ENCODE measurements around the gene NOPCHAP1.

NOPCHAP1 gene

DNA sequence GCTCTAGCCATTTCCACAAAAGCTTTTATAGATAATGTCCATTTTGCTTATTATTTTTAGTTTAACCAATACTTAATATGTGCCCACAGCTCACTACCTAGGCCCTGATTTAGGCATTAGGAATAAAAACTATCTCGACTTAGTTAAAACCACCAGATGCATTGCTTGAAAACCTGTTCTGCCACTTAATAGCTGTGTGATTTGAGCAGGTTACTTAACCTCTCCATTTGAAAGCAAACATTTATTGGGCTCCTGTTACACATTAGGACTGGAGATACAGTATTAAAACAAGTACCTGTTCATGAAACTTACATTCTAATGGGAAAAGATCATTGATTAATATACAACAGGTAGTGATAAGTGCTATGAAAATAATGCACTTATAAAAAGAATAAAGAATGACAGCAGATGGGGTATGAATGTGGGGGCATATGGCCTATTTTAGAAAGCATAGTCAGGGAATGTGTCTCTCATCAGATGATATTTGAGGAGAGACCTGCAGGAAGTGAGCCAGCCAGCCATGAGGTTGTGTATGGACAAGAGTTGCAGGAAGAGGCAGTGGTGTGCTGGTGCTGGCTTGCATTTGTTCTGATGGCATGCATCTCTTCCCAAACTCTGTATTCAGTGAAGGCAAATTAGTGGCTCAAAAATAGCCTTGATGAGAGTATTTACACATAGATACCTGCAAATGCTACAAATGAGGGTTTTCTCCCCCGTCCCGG is 34.3 kb downstream of the NOPCHAP1 start:
- no peak overlapping the region for H3K4me3 ChIP-seq (ENCODE audit: low read length in 2 of 2)
- peaks cover 0 to 10% of the 10 kb centered on the region in 2 donors for H3K36me3 ChIP-seq (ENCODE audit: control insufficient read depth in 2 of 2, insufficient read depth in 2 of 2, low read length in 2 of 2)
- H3K4me1 ChIP-seq (ENCODE audit: control insufficient read depth, insufficient read depth, low read length): peaks cover 17% of the 10 kb centered on the region
- H3K27me3 ChIP-seq (ENCODE audit: control insufficient read depth in 1 of 2, insufficient read depth in 2 of 2, low read length in 2 of 2): no peaks in the 10 kb centered on the region
- H3K9me3 ChIP-seq (ENCODE audit: control insufficient read depth in 2 of 2, low read length in 2 of 2): no peaks in the 10 kb centered on the region
- H3K9ac ChIP-seq (ENCODE audit: low read length in 2 of 2): no peak overlapping the region
- H3K27ac ChIP-seq (ENCODE audit: low read length): no peak overlapping the region

DNA sequence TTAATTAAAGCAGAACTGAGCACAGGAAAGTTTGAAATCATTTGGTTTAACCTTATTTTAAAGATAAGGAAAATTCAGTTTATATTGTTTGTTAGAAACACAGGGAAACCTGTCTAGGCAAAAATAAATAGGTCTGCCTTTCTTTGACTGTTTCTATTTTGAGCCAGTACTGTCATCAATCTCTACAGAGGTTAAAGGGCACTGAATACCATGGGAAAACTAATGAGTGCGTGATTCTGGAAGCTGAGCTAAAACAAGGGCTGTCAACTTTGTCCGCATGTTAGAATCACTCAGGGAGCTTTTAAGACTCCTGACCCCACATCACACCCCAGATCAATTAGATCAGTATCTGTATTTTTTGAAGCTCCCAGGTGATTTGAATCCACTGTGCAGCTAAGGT is 38.8 kb downstream of the NOPCHAP1 start:
- Histone ChIP-seq H3K27me3 (ENCODE audit: control insufficient read depth in 1 of 2, insufficient read depth in 2 of 2, low read length in 2 of 2) (no peaks in the 10 kb centered on the region), H3K4me3 (ENCODE audit: low read length in 2 of 2) (no peak overlapping the region), H3K9me3 (ENCODE audit: control insufficient read depth in 2 of 2, low read length in 2 of 2) (no peaks in the 10 kb centered on the region), H3K36me3 (ENCODE audit: control insufficient read depth in 2 of 2, insufficient read depth in 2 of 2, low read length in 2 of 2) (no peaks in the 10 kb centered on the region), H3K4me1 (ENCODE audit: control insufficient read depth, insufficient read depth, low read length) (peaks cover 23% of the 10 kb centered on the region), H3K9ac (ENCODE audit: low read length in 2 of 2) (no peak overlapping the region), H3K27ac (ENCODE audit: low read length) (peak overlapping the region; percentile 71)

DNA sequence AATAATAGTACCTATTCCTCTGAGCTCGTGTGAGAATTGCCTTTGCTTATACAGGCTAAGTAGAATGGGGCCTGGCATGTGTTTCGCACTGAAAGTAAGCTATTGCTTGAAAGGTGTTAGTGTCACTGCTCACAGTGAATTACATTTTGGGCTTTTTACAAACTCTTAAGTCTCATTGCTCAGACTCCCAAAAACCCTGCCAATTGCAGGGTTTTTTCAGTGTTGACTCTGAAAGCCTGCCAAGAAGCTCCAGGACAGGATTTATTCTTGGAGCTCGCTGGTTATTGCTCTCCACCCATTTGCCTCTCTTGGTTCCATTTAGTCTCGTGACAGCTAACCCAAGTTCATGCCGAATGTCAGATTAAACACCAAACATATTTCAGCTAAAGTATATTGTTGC is 39.8 kb downstream of the NOPCHAP1 start:
- H3K4me3 ChIP-seq (ENCODE audit: low read length in 2 of 2): no peak overlapping the region
- H3K27me3 ChIP-seq (ENCODE audit: control insufficient read depth in 1 of 2, insufficient read depth in 2 of 2, low read length in 2 of 2): no peaks in the 10 kb centered on the region
- no peaks in the 10 kb centered on the region for H3K9me3 ChIP-seq (ENCODE audit: control insufficient read depth in 2 of 2, low read length in 2 of 2)
- H3K9ac ChIP-seq (ENCODE audit: low read length in 2 of 2): no peak overlapping the region
- peak overlapping the region; percentile 71 for H3K27ac ChIP-seq (ENCODE audit: low read length)
- H3K36me3 ChIP-seq (ENCODE audit: control insufficient read depth in 2 of 2, insufficient read depth in 2 of 2, low read length in 2 of 2): no peaks in the 10 kb centered on the region
- peaks cover 23% of the 10 kb centered on the region for H3K4me1 ChIP-seq (ENCODE audit: control insufficient read depth, insufficient read depth, low read length)

DNA sequence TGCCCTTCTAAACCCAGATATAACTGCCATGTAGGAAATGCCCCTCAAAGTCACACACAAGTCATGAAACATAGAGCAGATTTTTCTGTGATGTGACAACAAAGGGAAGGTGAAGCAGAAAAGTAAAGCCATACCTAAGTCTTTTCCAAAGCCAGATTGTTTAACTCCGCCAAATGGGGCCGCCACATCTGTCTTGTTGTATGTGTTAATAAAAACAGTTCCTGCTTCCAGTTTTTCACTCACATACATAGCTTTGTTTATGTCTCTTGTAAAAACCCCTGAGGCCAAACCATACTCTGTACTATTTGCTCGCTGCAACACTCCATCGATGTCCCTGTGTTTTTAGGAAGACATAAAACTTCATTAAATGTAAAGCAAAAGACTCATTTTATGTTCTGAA is 40.3 kb downstream of the NOPCHAP1 start:
- peak overlapping the region in 1 of 2 donors; percentile 9 for H3K4me3 ChIP-seq (ENCODE audit: low read length in 2 of 2)
- H3K4me1 ChIP-seq (ENCODE audit: control insufficient read depth, insufficient read depth, low read length): peaks cover 23% of the 10 kb centered on the region
- no peaks in the 10 kb centered on the region for H3K27me3 ChIP-seq (ENCODE audit: control insufficient read depth in 1 of 2, insufficient read depth in 2 of 2, low read length in 2 of 2)
- H3K27ac ChIP-seq (ENCODE audit: low read length): peak overlapping the region; percentile 13
- H3K9ac ChIP-seq (ENCODE audit: low read length in 2 of 2): peak overlapping the region in 1 of 2 donors; percentile 22
- no peaks in the 10 kb centered on the region for H3K36me3 ChIP-seq (ENCODE audit: control insufficient read depth in 2 of 2, insufficient read depth in 2 of 2, low read length in 2 of 2)
- no peaks in the 10 kb centered on the region for H3K9me3 ChIP-seq (ENCODE audit: control insufficient read depth in 2 of 2, low read length in 2 of 2)

DNA sequence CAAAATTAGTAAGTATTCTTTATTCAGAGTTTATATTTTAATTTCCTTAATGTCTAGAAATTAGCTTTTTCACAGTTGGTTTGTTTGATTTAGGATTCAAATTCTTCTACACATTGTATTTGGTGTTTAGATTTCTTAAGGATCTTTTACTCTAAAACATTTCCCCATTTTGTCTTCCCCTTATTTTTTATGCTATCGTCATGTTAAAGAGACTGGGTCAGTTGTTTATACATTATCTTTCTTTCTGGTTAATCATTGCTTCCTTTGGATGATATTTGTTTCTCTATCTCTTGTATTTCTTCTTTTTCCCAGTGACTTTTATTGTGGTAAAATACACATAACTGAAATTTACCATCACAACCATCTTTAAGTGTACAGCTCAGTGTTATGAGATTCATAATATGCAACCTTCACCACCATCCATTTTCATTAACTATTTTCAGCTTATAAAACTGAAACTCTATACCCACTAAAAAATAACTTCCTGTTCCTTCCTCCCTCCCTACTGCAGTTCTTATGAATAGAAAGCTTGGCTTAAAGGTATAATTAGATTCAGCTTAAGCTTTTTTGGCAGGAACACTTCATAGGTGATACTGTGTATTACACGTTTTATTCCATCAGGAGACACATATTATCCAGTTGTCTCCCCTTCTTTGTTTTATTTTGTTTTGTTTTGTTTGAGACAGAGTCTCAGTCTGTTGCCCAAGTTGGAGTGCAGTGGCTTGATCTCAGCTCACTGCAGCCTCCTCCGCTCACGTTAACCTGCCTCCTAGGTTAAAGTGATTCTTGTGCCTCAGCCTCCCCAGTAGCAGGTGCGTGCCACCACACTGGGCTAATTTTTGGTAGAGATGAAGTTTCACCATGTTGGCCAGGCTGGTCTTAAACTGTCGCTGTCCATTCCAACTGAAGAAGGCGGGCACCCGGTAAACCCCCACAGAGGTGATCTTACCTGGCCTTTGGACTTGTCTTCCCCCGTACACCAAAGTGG is 45.0 kb downstream of the NOPCHAP1 start:
- H3K4me1 ChIP-seq (ENCODE audit: control insufficient read depth, insufficient read depth, low read length): peaks cover 3% of the 10 kb centered on the region
- H3K9ac ChIP-seq (ENCODE audit: low read length in 2 of 2): no peak overlapping the region
- no peak overlapping the region for H3K4me3 ChIP-seq (ENCODE audit: low read length in 2 of 2)
- H3K9me3 ChIP-seq (ENCODE audit: control insufficient read depth in 2 of 2, low read length in 2 of 2): no peaks in the 10 kb centered on the region
- no peaks in the 10 kb centered on the region for H3K36me3 ChIP-seq (ENCODE audit: control insufficient read depth in 2 of 2, insufficient read depth in 2 of 2, low read length in 2 of 2)
- H3K27me3 ChIP-seq (ENCODE audit: control insufficient read depth in 1 of 2, insufficient read depth in 2 of 2, low read length in 2 of 2): no peaks in the 10 kb centered on the region
- no peak overlapping the region for H3K27ac ChIP-seq (ENCODE audit: low read length)

DNA sequence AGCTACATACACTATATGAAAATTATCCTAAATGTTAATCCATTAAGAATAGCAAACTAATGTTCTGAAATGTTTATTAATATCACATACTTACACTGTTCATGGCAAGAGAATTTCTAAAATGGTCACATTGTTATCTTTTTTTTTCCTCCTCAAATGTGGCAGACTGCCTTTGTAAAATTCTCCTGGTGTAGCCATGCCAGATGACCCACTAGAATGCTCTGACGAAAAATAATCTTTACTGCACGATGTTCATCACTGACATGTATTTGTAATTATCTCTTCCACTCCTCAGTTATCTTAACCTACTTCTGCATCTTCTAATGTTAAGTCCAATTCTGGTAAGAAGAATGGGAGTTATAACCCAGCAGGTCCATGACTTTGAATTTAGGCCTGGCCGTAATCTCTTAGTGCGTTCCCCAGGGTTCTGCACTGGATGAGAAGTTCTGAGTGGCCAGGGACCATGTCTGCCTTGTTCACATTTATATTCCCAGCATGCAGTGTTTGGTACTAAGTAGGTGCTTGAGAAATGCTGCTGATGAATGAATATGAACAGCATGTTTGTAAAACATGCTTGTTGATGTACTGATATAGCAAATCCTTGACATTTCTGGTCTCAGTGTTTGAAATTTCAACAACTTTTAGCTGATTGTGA is 46.7 kb downstream of the NOPCHAP1 start:
- Histone ChIP-seq H3K9ac (ENCODE audit: low read length in 2 of 2) (no peak overlapping the region), H3K27ac (ENCODE audit: low read length) (no peak overlapping the region), H3K9me3 (ENCODE audit: control insufficient read depth in 2 of 2, low read length in 2 of 2) (no peaks in the 10 kb centered on the region), H3K4me1 (ENCODE audit: control insufficient read depth, insufficient read depth, low read length) (no peaks in the 10 kb centered on the region), H3K27me3 (ENCODE audit: control insufficient read depth in 1 of 2, insufficient read depth in 2 of 2, low read length in 2 of 2) (no peaks in the 10 kb centered on the region), H3K36me3 (ENCODE audit: control insufficient read depth in 2 of 2, insufficient read depth in 2 of 2, low read length in 2 of 2) (peaks cover 0 to under 1% of the 10 kb centered on the region in 2 donors), H3K4me3 (ENCODE audit: low read length in 2 of 2) (no peak overlapping the region)

DNA sequence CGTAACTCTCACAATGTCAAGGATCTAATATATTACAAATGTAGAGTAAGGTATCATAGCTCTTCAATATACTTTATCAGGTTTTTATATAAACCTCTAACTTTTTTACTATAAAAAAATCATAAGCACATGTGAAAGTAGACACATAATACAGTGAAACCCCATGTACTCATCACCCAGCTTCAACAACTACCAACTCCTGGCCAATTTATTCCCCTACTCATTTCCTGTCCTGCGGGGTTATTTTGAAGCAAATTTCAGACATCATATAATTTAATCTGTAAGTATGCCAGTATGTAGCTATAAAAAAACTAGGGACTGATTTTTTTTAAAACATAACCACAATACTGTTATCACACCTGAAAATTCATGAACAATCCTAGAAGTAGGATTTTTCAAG is 47.7 kb downstream of the NOPCHAP1 start:
- no peak overlapping the region for H3K9ac ChIP-seq (ENCODE audit: low read length in 2 of 2)
- H3K27ac ChIP-seq (ENCODE audit: low read length): no peak overlapping the region

More for the DNA sequence above, 47.7 kb downstream of the NOPCHAP1 start:
- no peaks in the 10 kb centered on the region for H3K27me3 ChIP-seq (ENCODE audit: control insufficient read depth in 1 of 2, insufficient read depth in 2 of 2, low read length in 2 of 2)
- H3K4me3 ChIP-seq (ENCODE audit: low read length in 2 of 2): no peak overlapping the region
- H3K36me3 ChIP-seq (ENCODE audit: control insufficient read depth in 2 of 2, insufficient read depth in 2 of 2, low read length in 2 of 2): peaks cover 0 to 2% of the 10 kb centered on the region in 2 donors
- H3K4me1 ChIP-seq (ENCODE audit: control insufficient read depth, insufficient read depth, low read length): no peaks in the 10 kb centered on the region
- no peaks in the 10 kb centered on the region for H3K9me3 ChIP-seq (ENCODE audit: control insufficient read depth in 2 of 2, low read length in 2 of 2)

Data from stomach smooth muscle (tissue), 2 donors.